Activated CD8-positive, alpha-beta T cell treated with anti-CD3 and anti-CD28 coated beads for 36 hours (primary cell): ENCODE data around the gene KBTBD12. TPM values are rescaled to one million over a fixed set of nuclear protein-coding genes. Genes with fewer than 3 reads are reported as not detected.

Experiments used
- ATAC-seq: fragments of 200-7000 bp; cut with Tn5 transposase; one replicate; pipeline ENCODE4 v1.10.0; 2021; ENCODE audit warnings: mild to moderate bottlenecking, moderate library complexity
- CTCF ChIA-PET: fragments of 350-600 bp; sonication (Branson Sonifier 250); formaldehyde crosslinking; loops from one replicate; lab custom pipeline; 2021; ENCODE audit warnings: antibody characterized with exemption; lab: Charles Lee
- POLR2A ChIA-PET: fragments of 350-600 bp; sonication (Branson Sonifier 250); formaldehyde crosslinking; loops from one replicate; lab custom pipeline; 2021; ENCODE audit warnings: antibody characterized with exemption; lab: Charles Lee
- DNase-seq: peaks from one replicate; pipeline ENCODE4 v3.0.0-alpha.2; 2020
- H3K27ac Mint-ChIP-seq: one replicate; pipeline ENCODE4 v1.8.0; 2021; ENCODE audit warnings: mild to moderate bottlenecking, mixed read lengths
- H3K27me3 Mint-ChIP-seq: one replicate; pipeline ENCODE4 v1.8.0; 2021; ENCODE audit warnings: mixed read lengths
- H3K36me3 Mint-ChIP-seq: one replicate; pipeline ENCODE4 v1.8.0; 2021; ENCODE audit warnings: low read depth, mixed read lengths
- H3K4me1 Mint-ChIP-seq: one replicate; pipeline ENCODE4 v1.8.0; 2021; ENCODE audit warnings: low read depth, mixed read lengths
- H3K4me3 Mint-ChIP-seq: one replicate; pipeline ENCODE4 v1.8.0; 2021; ENCODE audit warnings: mild to moderate bottlenecking, moderate library complexity, mixed read lengths
- H3K9me3 Mint-ChIP-seq: one replicate; pipeline ENCODE4 v1.8.0; 2021; ENCODE audit warnings: mixed read lengths
- CTCF ChIP-seq: fragments of 200-600 bp; IDR thresholded peaks from one replicate; pipeline ENCODE4 v1.8.0; 2022; ENCODE audit warnings: antibody characterized with exemption, mild to moderate bottlenecking
- intact Hi-C: fragments of 100-400 bp; cut with micrococcal nuclease; formaldehyde crosslinking; loops from one replicate; pipeline ENCODE4 v1.10.0; 2022
- total RNA-seq, 2 experiments: library from RNA; stranded (reverse); gene quantifications; one replicate each; pipeline ENCODE4 v1.2.3, GENCODE V29; 2021

The KBTBD12 gene
- total RNA-seq, 2 experiments from 2014 or later = not detected

GRCh38 chr3:127894481-127894880 lies 20.6 kb upstream of the KBTBD12 start:
- ChIA-PET CTCF (no interaction called here), POLR2A (no interaction called here)
- H3K27ac Mint-ChIP-seq = no peak overlapping the region
- H3K9me3 Mint-ChIP-seq = peaks cover 19% of the 10 kb centered on the region
- ATAC-seq (no peak), DNase-seq (no peak)
- intact Hi-C loops = no loop called here
- H3K27me3 Mint-ChIP-seq = no peaks in the 10 kb centered on the region
- no peak overlapping the region for H3K4me3 Mint-ChIP-seq
- H3K4me1 Mint-ChIP-seq = peaks cover 8% of the 10 kb centered on the region
- peaks cover 6% of the 10 kb centered on the region for H3K36me3 Mint-ChIP-seq
- TF ChIP-seq CTCF = no peak

GRCh38 chr3:127899200-127899599 lies 15.8 kb upstream of the KBTBD12 start:
- intact Hi-C loops = no loop called here
- ATAC-seq (no peak), DNase-seq (no peak)
- Mint-ChIP-seq H3K36me3 (no peaks in the 10 kb centered on the region), H3K4me3 (no peak overlapping the region), H3K4me1 (no peaks in the 10 kb centered on the region), H3K9me3 (no peaks in the 10 kb centered on the region), H3K27ac (no peak overlapping the region), H3K27me3 (peaks cover 4% of the 10 kb centered on the region)
- TF ChIP-seq CTCF = no peak
- ChIA-PET POLR2A (no interaction called here), CTCF (no interaction called here)

- H3K27me3 Mint-ChIP-seq = peaks cover 4% of the 10 kb centered on the region
- H3K27ac Mint-ChIP-seq = no peak overlapping the region
- ChIA-PET POLR2A (no interaction called here), CTCF (no interaction called here)
- TF ChIP-seq CTCF = no peak
- no peak overlapping the region for H3K4me3 Mint-ChIP-seq
- ATAC-seq (no peak), DNase-seq (no peak)
- intact Hi-C loops = no loop called here
- H3K36me3 Mint-ChIP-seq = no peaks in the 10 kb centered on the region
- H3K4me1 Mint-ChIP-seq = no peaks in the 10 kb centered on the region
- no peaks in the 10 kb centered on the region for H3K9me3 Mint-ChIP-seq
Measured at GRCh38 chr3:127899766-127900165, 15.3 kb upstream of the KBTBD12 start.

GRCh38 chr3:127900536-127900935 lies 14.5 kb upstream of the KBTBD12 start:
- Mint-ChIP-seq H3K4me3 (no peak overlapping the region), H3K27me3 (peaks cover 4% of the 10 kb centered on the region), H3K36me3 (no peaks in the 10 kb centered on the region), H3K27ac (no peak overlapping the region), H3K4me1 (no peaks in the 10 kb centered on the region), H3K9me3 (no peaks in the 10 kb centered on the region)
- POLR2A ChIA-PET = no interaction called here
- CTCF ChIA-PET = no interaction called here
- no peak for TF ChIP-seq CTCF
- intact Hi-C loops = no loop called here
- ATAC-seq (no peak), DNase-seq (no peak)

GRCh38 chr3:127902486-127902885 lies 12.5 kb upstream of the KBTBD12 start:
- no peak overlapping the region for H3K27ac Mint-ChIP-seq
- no peak overlapping the region for H3K4me3 Mint-ChIP-seq
- no peaks in the 10 kb centered on the region for H3K4me1 Mint-ChIP-seq
- ChIA-PET CTCF (interaction anchor here (1.1 kb wide), 1 partner anchor 12 kb away, joined by 3 read pairs; no protein-coding TSS in a partner anchor), POLR2A (no interaction called here)
- H3K36me3 Mint-ChIP-seq = no peaks in the 10 kb centered on the region
- no peak for TF ChIP-seq CTCF
- intact Hi-C loops = no loop called here
- no peak for DNase-seq
- H3K9me3 Mint-ChIP-seq = no peaks in the 10 kb centered on the region
- no peak for ATAC-seq
- peaks cover 9% of the 10 kb centered on the region for H3K27me3 Mint-ChIP-seq
